Stomach (tissue), 9 donors: ENCODE measurements around the gene HSPB7. TPM values are rescaled to one million over a fixed set of nuclear protein-coding genes. Genes with fewer than 3 reads are reported as not detected.
"Not testable (repeated sequence)": the region's sequence is repeated elsewhere in the genome, so short reads cannot be mapped to it uniquely, and the experiment has no call there.

ENCODE experiments used
- DNase-seq, 2 donors: peaks; one replicate each; pipeline versions ENCODE4 v3.0.0 to v3.0.0-alpha.2; 2013 to 2019
- H3K27ac ChIP-seq, 5 donors: fragments of 200-600 bp in 4 of 5; sonication (generic) in 4 of 5; one replicate each; pipeline ENCODE4 v1.5.1; 2013 to 2019; ENCODE audit warnings: mild to moderate bottlenecking in 1 of 5, moderate library complexity in 1 of 5
- H3K27me3 ChIP-seq, 3 donors: fragments of 200-600 bp; sonication (generic); one replicate each; pipeline ENCODE4 v1.5.1; 2017 to 2019; ENCODE audit warnings: mixed run types in 1 of 3
- H3K36me3 ChIP-seq, 4 donors: fragments of 200-600 bp; sonication (generic); 1 replicate in 3 of 4; 2 replicates in 1 of 4; pipeline ENCODE4 v1.5.1; 2016 to 2019
- H3K4me1 ChIP-seq, 4 donors: fragments of 200-600 bp; sonication (generic); one replicate each; pipeline ENCODE4 v1.5.1; 2016 to 2019
- H3K4me3 ChIP-seq, 4 donors: fragments of 200-600 bp; sonication (generic) in 3 of 4; one replicate each; pipeline ENCODE4 v1.5.1; 2016 to 2019; ENCODE audit warnings: mild to moderate bottlenecking in 1 of 4
- H3K9me3 ChIP-seq, 4 donors: fragments of 200-600 bp; sonication (generic); one replicate each; pipeline ENCODE4 v1.5.1; 2016 to 2019
- EP300 ChIP-seq: sonication (generic); formaldehyde crosslinking; IDR thresholded peaks from one replicate; pipeline ENCODE4 v1.6.1; 2017; ENCODE audit warnings: antibody characterized with exemption
- POLR2A ChIP-seq, 4 donors: fragments of 450-650 bp; IDR thresholded peaks; one replicate each; pipeline ENCODE4 v1.6.1; 2016; ENCODE audit warnings: antibody characterized with exemption in 4 of 4, control low read depth in 2 of 4, mild to moderate bottlenecking in 1 of 4, moderate library complexity in 1 of 4
- POLR2AphosphoS5 ChIP-seq, 3 donors: sonication (generic); formaldehyde crosslinking; IDR thresholded peaks; one replicate each; pipeline ENCODE4 v1.6.1; 2016; ENCODE audit warnings: antibody characterized with exemption in 3 of 3
- WGBS, 5 donors: extraction: QIAGEN DNeasy Blood & Tissue Kit in 3 of 5; methylation state at CpG; one replicate each; pipeline versions ENCODE4 v1.1.5 to v1.1.7; 2013 to 2018; 5-methylcytosine and 5-hydroxymethylcytosine counted together
- intact Hi-C: fragments of 100-400 bp; cut with DNase I; formaldehyde crosslinking; loops from one replicate; pipeline ENCODE4 v1.15.1; 2023; ENCODE audit warnings: low total_unique reads
- polyA plus RNA-seq, 3 donors: library from polyadenylated mRNA; stranded (reverse); fragments of 200-250 nt; gene quantifications; one replicate each; pipeline ENCODE4 v1.2.3, GENCODE V29; 2013
- total RNA-seq, 5 donors: library from RNA; depleted of rRNA; stranded (reverse); fragments of >200 nt; gene quantifications; one replicate each; pipeline versions ENCODE4 v1.1.0 to v1.2.3, GENCODE V29; 2014 to 2016
- TF ChIP-seq, protein P1 (sequence below), 7 experiments: fragments of 450-650 bp in 4 of 7; fragments of 200-600 bp in 3 of 7; sonication (generic) in 3 of 7; IDR thresholded peaks; one replicate each; pipeline ENCODE4 v1.5.1; 2016 to 2019; ENCODE audit warnings: antibody characterized with exemption in 7 of 7, control low read depth in 2 of 7, mild to moderate bottlenecking in 1 of 7
- donor health status: healthy with polysubstance abuse.
- donor health status: Bipolar disorder and iron deficiency.
- donor health status: healthy.

Gene HSPB7
- total and polyA plus RNA-seq, 8 donors: 9.9 to 83.5 (median 23.8) TPM

DNA sequence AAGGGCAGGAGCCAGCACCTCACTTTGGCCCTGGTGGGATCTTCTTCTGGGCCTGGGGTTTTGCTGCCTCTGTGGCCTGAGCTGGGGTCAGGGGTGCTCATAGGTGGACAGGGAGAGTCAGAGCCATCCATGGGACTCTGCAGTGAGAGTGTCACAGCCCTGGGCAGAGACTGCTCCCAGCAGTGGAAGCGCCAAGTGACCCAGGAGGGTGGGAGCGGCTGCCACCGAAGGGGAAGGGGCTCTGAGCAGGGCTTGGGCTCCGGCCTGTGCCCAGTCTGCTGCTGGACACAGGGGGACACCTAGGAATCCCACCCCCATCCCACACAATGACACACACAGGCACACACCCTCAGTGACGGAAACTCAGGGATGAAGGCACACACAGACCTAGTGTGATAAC lies 26.1 kb upstream of the HSPB7 start:
- H3K4me1 ChIP-seq: peaks cover 4 to 8% (median 6%) of the 10 kb centered on the region in 4 donors
- no peak overlapping the region for H3K4me3 ChIP-seq
- intact Hi-C loops: no loop called here
- TF ChIP-seq, protein P1, sequence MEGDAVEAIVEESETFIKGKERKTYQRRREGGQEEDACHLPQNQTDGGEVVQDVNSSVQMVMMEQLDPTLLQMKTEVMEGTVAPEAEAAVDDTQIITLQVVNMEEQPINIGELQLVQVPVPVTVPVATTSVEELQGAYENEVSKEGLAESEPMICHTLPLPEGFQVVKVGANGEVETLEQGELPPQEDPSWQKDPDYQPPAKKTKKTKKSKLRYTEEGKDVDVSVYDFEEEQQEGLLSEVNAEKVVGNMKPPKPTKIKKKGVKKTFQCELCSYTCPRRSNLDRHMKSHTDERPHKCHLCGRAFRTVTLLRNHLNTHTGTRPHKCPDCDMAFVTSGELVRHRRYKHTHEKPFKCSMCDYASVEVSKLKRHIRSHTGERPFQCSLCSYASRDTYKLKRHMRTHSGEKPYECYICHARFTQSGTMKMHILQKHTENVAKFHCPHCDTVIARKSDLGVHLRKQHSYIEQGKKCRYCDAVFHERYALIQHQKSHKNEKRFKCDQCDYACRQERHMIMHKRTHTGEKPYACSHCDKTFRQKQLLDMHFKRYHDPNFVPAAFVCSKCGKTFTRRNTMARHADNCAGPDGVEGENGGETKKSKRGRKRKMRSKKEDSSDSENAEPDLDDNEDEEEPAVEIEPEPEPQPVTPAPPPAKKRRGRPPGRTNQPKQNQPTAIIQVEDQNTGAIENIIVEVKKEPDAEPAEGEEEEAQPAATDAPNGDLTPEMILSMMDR (IDR thresholded peaks at IDR 0.05): no peak
- TF ChIP-seq POLR2AphosphoS5 (IDR thresholded peaks at IDR 0.05) (no peak), POLR2A (IDR thresholded peaks at IDR 0.05) (no peak), EP300 (no peak)
- WGBS, 5 donors: 89 to 94% (median 92%) methylated on average over 3 to 5 of the region's 5 CpGs
- no peaks in the 10 kb centered on the region for H3K9me3 ChIP-seq
- no peak overlapping the region for H3K27ac ChIP-seq
- no peaks in the 10 kb centered on the region for H3K36me3 ChIP-seq
- peaks cover 0 to 3% (median 0%) of the 10 kb centered on the region in 3 donors for H3K27me3 ChIP-seq
- DNase-seq: no peak

DNA sequence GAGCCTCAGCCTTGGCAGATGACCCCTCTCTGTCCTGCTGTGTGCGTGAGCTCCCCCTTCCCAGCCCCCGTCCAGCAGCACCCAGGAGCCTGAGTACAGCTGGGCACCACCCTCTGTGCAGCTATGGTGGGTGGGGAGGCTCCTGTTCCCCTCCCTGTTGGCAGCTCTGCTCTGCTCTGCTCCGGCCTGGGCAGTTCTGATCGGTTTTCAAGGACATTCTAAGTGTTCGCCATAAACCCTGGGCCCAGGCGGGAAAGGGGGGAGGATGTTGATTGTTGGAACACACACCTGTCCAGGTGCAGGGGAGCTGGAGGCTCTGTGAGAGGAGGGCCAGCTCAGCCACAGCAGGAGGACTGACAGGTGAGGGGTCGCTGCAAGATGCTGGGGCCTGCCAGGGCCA lies 25.7 kb upstream of the HSPB7 start, which contains the start of gene CLCNKB:
Gene CLCNKB, plus strand, starts transcription at position 262 of the 400 bp plus-strand sequence. CDS start 711 bp downstream, outside the sequence.
- WGBS, 5 donors: 37 to 66% (median 61%) methylated on average over 6 to 7 of the region's 7 CpGs
- Histone ChIP-seq H3K4me3 (no peak within 1 kb of the TSS), H3K4me1 (peaks cover under 1 to 4% (median 1%) of the 10 kb centered on the region in 4 donors), H3K36me3 (no peaks in the 10 kb centered on the region), H3K27me3 (peaks cover 0 to under 1% (median 0%) of the 10 kb centered on the region in 3 donors), H3K27ac (no peak within 1 kb of the TSS), H3K9me3 (no peaks in the 10 kb centered on the region)
- TF ChIP-seq POLR2A (IDR thresholded peaks at IDR 0.05) (no peak), EP300 (no peak), POLR2AphosphoS5 (IDR thresholded peaks at IDR 0.05) (no peak)
- TF ChIP-seq, protein P1 (IDR thresholded peaks at IDR 0.05): no peak
- intact Hi-C loops: no loop called here
- DNase-seq: peak; percentile 34 to 75

DNA sequence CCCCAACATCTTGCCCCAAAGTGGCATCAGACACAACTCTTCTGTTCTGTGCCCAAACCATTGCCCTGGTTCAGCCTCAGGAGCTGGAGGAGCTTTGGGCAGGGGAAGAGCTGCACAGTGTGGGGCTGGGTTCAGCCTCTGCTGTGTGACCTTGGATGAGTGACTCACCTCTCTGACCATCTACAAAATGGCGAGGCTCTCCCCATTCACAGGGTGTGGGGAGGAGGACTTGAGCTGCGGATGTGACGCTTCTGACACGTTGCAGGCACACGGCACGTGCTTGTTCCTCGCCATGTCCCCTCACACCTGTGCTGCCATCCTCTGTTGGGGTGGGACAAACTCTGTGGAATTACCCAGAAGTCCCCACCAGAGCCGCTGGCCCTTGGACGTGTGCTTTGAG lies 24.8 kb upstream of the HSPB7 start:
- H3K4me3 ChIP-seq, intact Hi-C loops, H3K4me1 ChIP-seq, H3K9me3 ChIP-seq, DNase-seq, H3K27ac ChIP-seq, H3K36me3 ChIP-seq, H3K27me3 ChIP-seq: not testable (repeated sequence)
- 83 to 89% (median 87%) methylated on average over 7 to 9 of the region's 9 CpGs for WGBS, 5 donors

DNA sequence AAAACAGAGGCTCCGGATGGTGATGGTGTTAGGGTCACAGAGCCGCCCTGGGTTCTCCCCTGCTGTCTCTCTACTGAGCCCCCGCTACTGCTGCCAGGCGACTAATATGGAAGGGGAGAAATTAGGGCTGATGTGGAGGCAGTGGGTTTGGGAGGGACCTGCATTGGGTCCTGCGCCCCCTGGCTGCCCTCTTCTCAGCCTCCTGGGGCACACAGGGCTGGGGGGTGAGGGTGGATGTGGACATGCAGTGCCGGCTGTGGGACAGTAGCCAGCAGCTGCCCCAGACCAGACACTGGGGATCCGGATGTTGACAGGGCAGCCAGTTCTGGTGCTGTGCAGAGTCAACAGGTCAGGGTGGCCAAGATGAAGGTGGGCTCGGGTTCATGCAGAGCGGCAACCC lies 24.3 kb upstream of the HSPB7 start:
- no peak for DNase-seq
- H3K9me3 ChIP-seq: no peaks in the 10 kb centered on the region
- no peaks in the 10 kb centered on the region for H3K36me3 ChIP-seq
- no peak overlapping the region for H3K4me3 ChIP-seq
- TF ChIP-seq POLR2A (IDR thresholded peaks at IDR 0.05) (no peak), POLR2AphosphoS5 (IDR thresholded peaks at IDR 0.05) (no peak), EP300 (no peak)
- no peaks in the 10 kb centered on the region for H3K4me1 ChIP-seq
- no peaks in the 10 kb centered on the region for H3K27me3 ChIP-seq
- intact Hi-C loops: no loop called here
- no peak overlapping the region for H3K27ac ChIP-seq
- WGBS, 5 donors: 76 to 92% (median 81%) methylated on average over 6 to 9 of the region's 9 CpGs

DNA sequence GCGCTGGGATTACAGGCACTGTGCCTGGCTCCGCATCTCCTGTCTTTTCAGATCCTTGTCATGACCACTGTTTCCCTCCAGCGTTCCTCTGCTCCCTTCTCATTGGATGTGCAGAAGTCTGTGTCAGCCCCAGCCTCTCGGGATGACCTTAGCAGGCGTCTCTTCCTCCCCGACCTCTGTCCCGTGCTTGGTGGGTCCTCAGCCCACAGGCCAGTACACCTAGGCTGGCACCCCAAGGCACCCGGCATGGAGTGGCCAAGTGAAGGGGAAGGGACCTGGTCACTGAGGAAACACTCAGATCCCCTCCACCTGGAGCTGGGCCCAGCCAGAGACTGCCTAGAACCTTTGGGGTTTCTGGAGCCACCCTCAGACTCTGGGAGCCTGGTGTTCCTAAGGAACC lies 23.4 kb upstream of the HSPB7 start:
- 45 to 89% (median 71%) methylated on average over 8 of the region's 8 CpGs for WGBS, 5 donors
- Histone ChIP-seq H3K4me1 (no peaks in the 10 kb centered on the region), H3K27ac (no peak overlapping the region), H3K4me3 (no peak overlapping the region), H3K36me3 (no peaks in the 10 kb centered on the region), H3K27me3 (no peaks in the 10 kb centered on the region), H3K9me3 (no peaks in the 10 kb centered on the region)
- intact Hi-C loops: no loop called here
- TF ChIP-seq POLR2A (IDR thresholded peaks at IDR 0.05) (no peak), POLR2AphosphoS5 (IDR thresholded peaks at IDR 0.05) (no peak), EP300 (no peak)
- TF ChIP-seq, protein P1 (IDR thresholded peaks at IDR 0.05): no peak
- no peak for DNase-seq

DNA sequence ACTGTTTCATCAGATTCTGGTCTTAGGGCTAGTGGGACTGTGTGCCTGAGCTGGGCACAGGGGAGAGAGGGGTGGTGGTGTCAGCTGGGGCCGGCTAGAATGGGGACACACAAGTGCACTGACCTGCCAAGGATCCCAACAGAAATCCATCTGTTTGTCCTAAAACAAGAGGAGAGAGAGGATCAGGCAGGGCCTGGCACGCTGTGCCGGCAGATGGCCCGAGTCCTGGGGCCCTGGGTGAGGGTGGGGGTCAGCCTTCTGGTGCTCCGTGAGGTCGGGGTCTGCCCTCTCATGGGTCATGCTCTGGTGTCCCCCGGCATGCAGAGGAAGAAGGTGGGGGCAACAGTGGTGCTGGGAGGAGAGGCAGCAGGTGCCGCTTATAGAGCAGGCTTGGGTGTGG lies 22.0 kb upstream of the HSPB7 start:
- H3K27ac ChIP-seq, H3K4me3 ChIP-seq, H3K4me1 ChIP-seq, DNase-seq, intact Hi-C loops, H3K36me3 ChIP-seq, H3K27me3 ChIP-seq, H3K9me3 ChIP-seq: not testable (repeated sequence)
- 51 to 66% (median 56%) methylated on average over 6 to 8 of the region's 8 CpGs for WGBS, 5 donors
